Suprapubic skin (tissue), 4 donors: ENCODE results near the gene GALNT9. TPM values are rescaled to one million over a fixed set of nuclear protein-coding genes. Genes with fewer than 3 reads are reported as not detected.

Experiments used
- DNase-seq, 2 donors: peaks; one replicate each; pipeline ENCODE4 v3.0.0-alpha.2; 2019; ENCODE audit warnings: low spot score in 2 of 2
- H3K27ac ChIP-seq: fragments of 200-600 bp; sonication (generic); one replicate; pipeline ENCODE4 v1.5.1; 2019
- H3K27me3 ChIP-seq: fragments of 200-600 bp; sonication (generic); one replicate; pipeline ENCODE4 v1.5.1; 2019
- H3K36me3 ChIP-seq: fragments of 200-600 bp; sonication (generic); one replicate; pipeline ENCODE4 v1.5.1; 2019
- H3K4me1 ChIP-seq: fragments of 200-600 bp; sonication (generic); one replicate; pipeline ENCODE4 v1.5.1; 2019
- H3K4me3 ChIP-seq: fragments of 200-600 bp; sonication (generic); one replicate; pipeline ENCODE4 v1.5.1; 2019; ENCODE audit warnings: mild to moderate bottlenecking
- H3K9me3 ChIP-seq: fragments of 200-600 bp; sonication (generic); one replicate; pipeline ENCODE4 v1.5.1; 2019
- EP300 ChIP-seq: sonication (generic); formaldehyde crosslinking; IDR thresholded peaks from one replicate; pipeline ENCODE4 v1.6.1; 2017; ENCODE audit warnings: antibody characterized with exemption
- POLR2A ChIP-seq, 2 donors: fragments of 450-650 bp; IDR thresholded peaks; one replicate each; pipeline ENCODE4 v1.6.1; 2017; ENCODE audit warnings: antibody characterized with exemption in 2 of 2, mild to moderate bottlenecking in 2 of 2, moderate library complexity in 2 of 2
- POLR2AphosphoS5 ChIP-seq, 3 donors: sonication (generic); formaldehyde crosslinking; IDR thresholded peaks; one replicate each; pipeline ENCODE4 v1.6.1; 2017; ENCODE audit warnings: antibody characterized with exemption in 3 of 3
- WGBS: methylation state at CpG from one replicate; pipeline ENCODE4 v1.1.5; 2018; 5-methylcytosine and 5-hydroxymethylcytosine counted together
- total RNA-seq, 4 donors: library from RNA; depleted of rRNA; stranded (reverse); fragments of >200 nt; gene quantifications; one replicate each; pipeline ENCODE4 v1.1.0, GENCODE V29; 2016
- TF ChIP-seq, protein P1 (sequence below), 2 donors: fragments of 200-600 bp in 1 of 2; fragments of 450-650 bp in 1 of 2; sonication (generic) in 1 of 2; IDR thresholded peaks; one replicate each; pipeline ENCODE4 v1.5.1; 2016 to 2019; ENCODE audit warnings: antibody characterized with exemption in 2 of 2, mild to moderate bottlenecking in 1 of 2, moderate library complexity in 1 of 2

GALNT9 gene
- total RNA-seq, 4 donors from 2014 or later = not detected

DNA sequence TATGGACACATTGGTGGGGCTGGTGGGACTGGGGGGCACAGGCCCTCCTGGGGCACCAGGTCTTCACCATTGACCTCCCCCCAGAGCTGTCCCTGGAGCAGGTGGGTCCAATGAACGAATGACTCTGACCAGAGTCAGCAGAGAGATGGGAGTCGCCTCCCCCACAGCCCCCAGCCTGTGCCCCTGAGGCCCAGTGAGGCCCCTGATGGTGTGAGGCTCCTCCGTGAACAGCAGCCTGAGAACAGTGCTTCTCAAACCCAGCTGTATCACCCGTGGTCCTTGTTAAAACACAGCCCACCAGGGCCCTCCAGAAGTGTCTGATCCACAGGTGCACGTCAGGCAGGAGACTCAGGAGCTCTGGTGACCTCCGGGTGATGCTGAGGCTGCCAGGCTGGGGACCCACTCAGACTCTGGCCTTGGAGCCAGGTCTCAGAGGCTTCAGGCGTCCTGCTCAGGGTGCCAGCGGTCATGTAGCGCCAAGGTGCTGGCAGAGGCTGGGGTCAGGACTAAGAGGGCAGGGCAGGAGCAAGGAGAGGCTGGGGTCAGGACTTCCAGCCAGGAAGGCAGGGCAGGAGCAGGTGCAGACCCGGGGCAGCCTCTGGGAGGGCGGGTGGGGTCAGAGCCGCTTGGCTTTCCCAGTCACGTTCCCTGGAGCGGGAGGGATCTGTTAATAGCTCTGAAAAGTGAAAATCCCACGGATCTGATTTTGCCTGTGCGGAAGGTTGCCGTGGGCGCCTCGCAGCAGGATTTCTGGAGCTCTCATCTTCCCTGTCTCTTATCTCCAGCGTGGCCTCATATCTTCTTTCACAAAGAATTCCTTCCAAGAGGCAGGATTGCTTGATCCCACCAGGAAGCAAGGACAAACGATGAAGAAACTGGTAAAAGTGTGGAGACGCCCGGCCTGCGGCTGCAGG is 35.0 kb downstream of the GALNT9 start:
- H3K4me3 ChIP-seq = no peak overlapping the region
- no peaks in the 10 kb centered on the region for H3K36me3 ChIP-seq
- peaks cover 55% of the 10 kb centered on the region for H3K27me3 ChIP-seq
- no peak overlapping the region for H3K27ac ChIP-seq
- no peaks in the 10 kb centered on the region for H3K9me3 ChIP-seq
- DNase-seq = no peak
- no peak for TF ChIP-seq POLR2AphosphoS5 (IDR thresholded peaks at IDR 0.05)
- no peak for TF ChIP-seq POLR2A (IDR thresholded peaks at IDR 0.05)
- TF ChIP-seq EP300 = no peak
- TF ChIP-seq, protein P1, sequence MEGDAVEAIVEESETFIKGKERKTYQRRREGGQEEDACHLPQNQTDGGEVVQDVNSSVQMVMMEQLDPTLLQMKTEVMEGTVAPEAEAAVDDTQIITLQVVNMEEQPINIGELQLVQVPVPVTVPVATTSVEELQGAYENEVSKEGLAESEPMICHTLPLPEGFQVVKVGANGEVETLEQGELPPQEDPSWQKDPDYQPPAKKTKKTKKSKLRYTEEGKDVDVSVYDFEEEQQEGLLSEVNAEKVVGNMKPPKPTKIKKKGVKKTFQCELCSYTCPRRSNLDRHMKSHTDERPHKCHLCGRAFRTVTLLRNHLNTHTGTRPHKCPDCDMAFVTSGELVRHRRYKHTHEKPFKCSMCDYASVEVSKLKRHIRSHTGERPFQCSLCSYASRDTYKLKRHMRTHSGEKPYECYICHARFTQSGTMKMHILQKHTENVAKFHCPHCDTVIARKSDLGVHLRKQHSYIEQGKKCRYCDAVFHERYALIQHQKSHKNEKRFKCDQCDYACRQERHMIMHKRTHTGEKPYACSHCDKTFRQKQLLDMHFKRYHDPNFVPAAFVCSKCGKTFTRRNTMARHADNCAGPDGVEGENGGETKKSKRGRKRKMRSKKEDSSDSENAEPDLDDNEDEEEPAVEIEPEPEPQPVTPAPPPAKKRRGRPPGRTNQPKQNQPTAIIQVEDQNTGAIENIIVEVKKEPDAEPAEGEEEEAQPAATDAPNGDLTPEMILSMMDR (IDR thresholded peaks at IDR 0.05) = no peak
- WGBS = 62% methylated on average over 15 of the region's 24 CpGs
- no peaks in the 10 kb centered on the region for H3K4me1 ChIP-seq

GRCh38 chr12:132292328-132293319 is 36.8 kb downstream of the GALNT9 start:
- no peaks in the 10 kb centered on the region for H3K9me3 ChIP-seq
- WGBS = 88% methylated on average over 27 of the region's 33 CpGs
- no peaks in the 10 kb centered on the region for H3K36me3 ChIP-seq
- H3K4me1 ChIP-seq = no peaks in the 10 kb centered on the region
- no peak overlapping the region for H3K4me3 ChIP-seq
- H3K27ac ChIP-seq = no peak overlapping the region
- TF ChIP-seq, protein P1 (IDR thresholded peaks at IDR 0.05) = no peak
- no peak for TF ChIP-seq POLR2AphosphoS5 (IDR thresholded peaks at IDR 0.05)
- peaks cover 62% of the 10 kb centered on the region for H3K27me3 ChIP-seq
- no peak for DNase-seq

DNA sequence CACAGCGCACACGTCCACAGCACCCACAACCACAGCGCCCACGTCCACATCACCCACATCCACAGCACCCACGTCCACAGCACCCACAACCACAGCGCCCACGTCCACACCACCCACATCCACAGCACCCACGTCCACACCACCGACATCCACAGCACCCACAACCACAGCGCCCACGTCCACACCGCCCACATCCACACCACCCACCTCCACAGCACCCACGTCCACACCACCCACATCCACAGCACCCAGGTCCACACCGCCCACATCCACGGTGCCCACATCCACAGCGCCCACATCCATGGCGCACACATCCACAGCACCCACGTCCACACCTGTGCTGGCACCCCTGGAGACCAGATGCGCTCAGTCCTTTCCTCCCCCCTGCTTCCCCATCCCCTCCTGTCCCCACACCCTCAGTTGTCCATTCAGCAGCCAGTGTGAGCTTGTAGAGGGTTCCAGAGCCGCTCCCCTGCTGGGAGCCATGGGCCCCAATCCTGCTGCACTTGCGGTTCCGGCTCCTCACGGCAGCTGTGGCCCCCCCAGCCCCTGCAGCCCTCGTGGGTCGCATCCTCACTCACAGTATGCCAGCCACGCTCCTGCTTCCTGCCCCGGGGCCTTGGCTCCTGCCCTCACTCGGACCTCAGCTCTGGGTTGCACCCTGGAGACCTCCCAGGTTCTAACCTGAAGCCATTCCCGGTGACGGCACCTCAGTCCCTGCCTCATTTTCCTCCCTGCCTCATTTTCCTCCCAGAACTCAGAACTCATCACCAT is 37.8 kb downstream of the GALNT9 start:
- Histone ChIP-seq H3K9me3 (no peaks in the 10 kb centered on the region), H3K27ac (no peak overlapping the region), H3K27me3 (peaks cover 63% of the 10 kb centered on the region), H3K36me3 (no peaks in the 10 kb centered on the region), H3K4me3 (no peak overlapping the region), H3K4me1 (peaks cover 2% of the 10 kb centered on the region)
- TF ChIP-seq EP300 (no peak), POLR2A (IDR thresholded peaks at IDR 0.05) (no peak), POLR2AphosphoS5 (IDR thresholded peaks at IDR 0.05) (no peak)
- TF ChIP-seq, protein P1 (IDR thresholded peaks at IDR 0.05) = no peak
- 81% methylated on average over 26 of the region's 30 CpGs for WGBS
- DNase-seq = no peak

DNA sequence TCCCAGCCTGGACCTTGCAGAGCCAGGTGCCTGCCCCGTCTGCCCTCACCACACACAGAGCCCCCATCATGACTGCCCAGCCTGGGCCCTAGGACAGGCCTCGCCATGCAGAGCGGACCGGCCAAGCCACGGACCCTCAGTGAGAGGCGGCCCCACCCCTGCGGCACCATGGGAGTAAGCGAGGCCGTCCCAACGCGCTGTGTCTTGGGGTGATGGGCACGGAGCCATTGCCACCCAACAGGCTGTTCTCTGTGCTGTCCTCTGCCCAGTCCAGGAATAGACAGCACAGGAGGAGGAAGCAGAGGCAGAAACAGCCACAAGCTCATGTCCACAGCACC is 39.2 kb downstream of the GALNT9 start:
- Histone ChIP-seq H3K4me1 (peaks cover 15% of the 10 kb centered on the region), H3K27ac (no peak overlapping the region), H3K27me3 (peaks cover 63% of the 10 kb centered on the region), H3K36me3 (no peaks in the 10 kb centered on the region), H3K9me3 (no peaks in the 10 kb centered on the region), H3K4me3 (no peak overlapping the region)
- WGBS = 100% methylated on average over 1 of the region's 12 CpGs
- TF ChIP-seq POLR2AphosphoS5 (IDR thresholded peaks at IDR 0.05) (no peak), EP300 (no peak)
- TF ChIP-seq, protein P1 (IDR thresholded peaks at IDR 0.05) = no peak
- DNase-seq = no peak
